Measurements from ENCODE around the gene PIEZO1. TPM values are rescaled to one million over a fixed set of nuclear protein-coding genes. Genes with fewer than 3 reads are reported as not detected.

PIEZO1 gene
- polyA plus RNA-seq, 1 experiment: 47.0 TPM

DNA sequence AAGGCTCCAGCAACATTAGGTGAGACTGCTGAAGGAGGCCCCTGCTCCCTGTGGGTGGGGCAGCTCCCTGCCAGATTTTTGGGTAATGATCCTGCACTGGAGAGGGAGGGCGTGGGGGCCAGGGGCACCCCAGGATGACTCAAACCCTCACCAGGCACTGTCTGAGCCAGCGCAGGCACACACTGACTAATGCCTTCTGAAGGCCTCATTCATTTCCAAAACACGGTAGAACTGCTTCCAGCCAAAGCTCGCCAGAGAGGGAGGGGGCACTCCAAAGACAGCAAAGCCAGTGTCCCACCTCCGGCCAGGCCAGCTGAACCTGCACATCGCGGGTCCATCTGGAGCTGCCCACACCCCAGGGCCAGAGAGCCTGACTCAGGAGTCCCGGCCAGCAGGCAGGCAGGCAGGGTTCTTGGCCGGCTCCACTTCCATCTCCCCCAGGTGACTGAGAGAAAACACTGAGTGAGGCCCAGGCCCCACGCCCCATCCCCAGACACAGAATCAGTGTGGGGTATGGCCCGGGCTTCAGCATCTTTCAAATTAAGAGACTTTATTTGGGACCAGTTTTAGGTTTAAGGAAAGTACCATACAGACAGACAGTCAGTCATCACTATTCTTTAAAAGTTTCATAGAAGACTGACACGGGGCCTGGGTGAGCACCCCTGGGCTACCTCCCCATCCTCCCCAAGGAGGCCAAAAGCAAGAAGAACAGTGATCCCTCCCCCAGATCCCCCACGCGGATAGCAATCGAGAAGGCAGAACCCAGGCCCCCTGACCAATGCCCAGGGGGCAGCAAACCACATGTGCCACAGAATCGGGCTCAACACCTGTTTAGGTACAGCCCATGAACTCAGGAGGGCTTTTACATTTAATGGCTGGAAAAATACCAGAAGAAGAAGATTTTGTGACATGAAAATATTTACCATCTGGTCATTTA lies 2.3 kb downstream of the PIEZO1 start:
- no peaks in the 10 kb centered on the region for H3K27me3 ChIP-seq (ENCODE audit: control insufficient read depth, insufficient read depth, low read length)
- ChIA-PET CTCF (interaction anchor here (0.5 to 2.6 kb wide), 5 partner anchors 9 to 410 kb away, joined by 3 to 19 read pairs (median 5); no protein-coding TSS in a partner anchor), POLR2A (interaction anchor here (0.7 to 3.6 kb wide), 2 partner anchors 9 to 46 kb away, joined by 5 to 20 read pairs; no protein-coding TSS in a partner anchor)
- no peaks in the 10 kb centered on the region; the same call in 1 of the 2 replicates for H3K9me3 ChIP-seq (ENCODE audit: control insufficient read depth, insufficient read depth, low read length)
- TF ChIP-seq, protein P1, sequence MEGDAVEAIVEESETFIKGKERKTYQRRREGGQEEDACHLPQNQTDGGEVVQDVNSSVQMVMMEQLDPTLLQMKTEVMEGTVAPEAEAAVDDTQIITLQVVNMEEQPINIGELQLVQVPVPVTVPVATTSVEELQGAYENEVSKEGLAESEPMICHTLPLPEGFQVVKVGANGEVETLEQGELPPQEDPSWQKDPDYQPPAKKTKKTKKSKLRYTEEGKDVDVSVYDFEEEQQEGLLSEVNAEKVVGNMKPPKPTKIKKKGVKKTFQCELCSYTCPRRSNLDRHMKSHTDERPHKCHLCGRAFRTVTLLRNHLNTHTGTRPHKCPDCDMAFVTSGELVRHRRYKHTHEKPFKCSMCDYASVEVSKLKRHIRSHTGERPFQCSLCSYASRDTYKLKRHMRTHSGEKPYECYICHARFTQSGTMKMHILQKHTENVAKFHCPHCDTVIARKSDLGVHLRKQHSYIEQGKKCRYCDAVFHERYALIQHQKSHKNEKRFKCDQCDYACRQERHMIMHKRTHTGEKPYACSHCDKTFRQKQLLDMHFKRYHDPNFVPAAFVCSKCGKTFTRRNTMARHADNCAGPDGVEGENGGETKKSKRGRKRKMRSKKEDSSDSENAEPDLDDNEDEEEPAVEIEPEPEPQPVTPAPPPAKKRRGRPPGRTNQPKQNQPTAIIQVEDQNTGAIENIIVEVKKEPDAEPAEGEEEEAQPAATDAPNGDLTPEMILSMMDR (IDR thresholded peaks at IDR 0.05; ENCODE audit: low read depth, low read length): no peak
- no peak for DNase-seq (ENCODE audit: low read depth, low spot score)
- H3K4me3 ChIP-seq (ENCODE audit: low read depth, low read length): peak overlapping the region; percentile 75
- H3K27ac ChIP-seq (ENCODE audit: low read depth, low read length): peak overlapping the region; percentile 52

DNA sequence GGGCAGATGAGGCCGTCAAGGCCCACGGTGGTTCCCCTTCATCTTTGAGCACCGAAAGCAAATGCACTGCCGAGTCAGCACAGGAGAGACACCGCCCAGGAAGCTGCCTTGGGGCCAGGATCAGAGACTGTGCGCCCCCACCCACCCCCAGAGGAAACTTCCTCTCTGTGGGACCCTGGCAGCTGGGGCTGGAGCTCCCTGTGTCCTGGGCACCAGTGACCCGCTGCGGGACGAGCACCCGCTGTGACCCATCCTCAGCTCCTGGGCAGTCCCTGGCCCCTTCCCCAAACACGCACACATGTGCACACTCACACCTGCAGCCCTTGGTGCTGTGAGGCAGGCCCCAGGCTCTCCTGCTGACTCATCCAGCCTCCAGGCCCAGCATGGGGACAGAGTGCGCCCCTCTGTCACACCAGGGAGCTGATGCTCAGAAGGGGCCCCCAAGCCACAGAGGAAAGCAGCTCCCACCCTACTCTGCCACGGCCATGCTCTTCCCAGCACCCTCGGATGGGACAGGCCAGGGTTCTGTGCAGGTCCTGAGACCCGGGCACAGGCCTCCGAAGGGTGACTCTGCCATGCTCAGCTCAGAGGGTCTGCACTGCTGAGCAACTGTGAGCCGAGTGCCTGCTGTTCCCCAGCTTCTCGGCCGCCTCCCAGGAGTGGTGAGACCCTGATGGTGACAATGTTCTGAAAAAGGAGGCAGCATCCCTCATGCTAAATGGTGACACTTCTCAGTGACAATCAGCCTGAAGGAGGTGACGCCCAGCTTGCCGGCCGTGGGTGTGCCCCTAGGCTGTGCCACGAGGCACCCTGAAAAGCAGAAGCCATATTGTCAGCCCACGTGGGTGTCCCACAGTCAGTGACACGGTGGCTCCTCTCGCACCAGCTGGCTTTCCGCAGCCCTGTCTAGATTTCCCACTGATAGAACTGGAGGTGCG lies 3.6 kb downstream of the PIEZO1 start:
- Histone ChIP-seq H3K4me3 (ENCODE audit: low read depth, low read length) (no peak overlapping the region), H3K27ac (ENCODE audit: low read depth, low read length) (peak overlapping the region; percentile 52), H3K9me3 (ENCODE audit: control insufficient read depth, insufficient read depth, low read length) (no peaks in the 10 kb centered on the region; the same call in 1 of the 2 replicates), H3K27me3 (ENCODE audit: control insufficient read depth, insufficient read depth, low read length) (no peaks in the 10 kb centered on the region)
- DNase-seq (ENCODE audit: low read depth, low spot score): no peak
- ChIA-PET POLR2A (interaction anchor here (3.6 kb wide), 1 partner anchor 8 kb away, joined by 20 read pairs; no protein-coding TSS in a partner anchor), CTCF (interaction anchor here (1.4 to 2.6 kb wide), 4 partner anchors 26 to 77 kb away, joined by 3 to 19 read pairs (median 7); no protein-coding TSS in a partner anchor)
- TF ChIP-seq, protein P1 (IDR thresholded peaks at IDR 0.05; ENCODE audit: low read depth, low read length): no peak

DNA sequence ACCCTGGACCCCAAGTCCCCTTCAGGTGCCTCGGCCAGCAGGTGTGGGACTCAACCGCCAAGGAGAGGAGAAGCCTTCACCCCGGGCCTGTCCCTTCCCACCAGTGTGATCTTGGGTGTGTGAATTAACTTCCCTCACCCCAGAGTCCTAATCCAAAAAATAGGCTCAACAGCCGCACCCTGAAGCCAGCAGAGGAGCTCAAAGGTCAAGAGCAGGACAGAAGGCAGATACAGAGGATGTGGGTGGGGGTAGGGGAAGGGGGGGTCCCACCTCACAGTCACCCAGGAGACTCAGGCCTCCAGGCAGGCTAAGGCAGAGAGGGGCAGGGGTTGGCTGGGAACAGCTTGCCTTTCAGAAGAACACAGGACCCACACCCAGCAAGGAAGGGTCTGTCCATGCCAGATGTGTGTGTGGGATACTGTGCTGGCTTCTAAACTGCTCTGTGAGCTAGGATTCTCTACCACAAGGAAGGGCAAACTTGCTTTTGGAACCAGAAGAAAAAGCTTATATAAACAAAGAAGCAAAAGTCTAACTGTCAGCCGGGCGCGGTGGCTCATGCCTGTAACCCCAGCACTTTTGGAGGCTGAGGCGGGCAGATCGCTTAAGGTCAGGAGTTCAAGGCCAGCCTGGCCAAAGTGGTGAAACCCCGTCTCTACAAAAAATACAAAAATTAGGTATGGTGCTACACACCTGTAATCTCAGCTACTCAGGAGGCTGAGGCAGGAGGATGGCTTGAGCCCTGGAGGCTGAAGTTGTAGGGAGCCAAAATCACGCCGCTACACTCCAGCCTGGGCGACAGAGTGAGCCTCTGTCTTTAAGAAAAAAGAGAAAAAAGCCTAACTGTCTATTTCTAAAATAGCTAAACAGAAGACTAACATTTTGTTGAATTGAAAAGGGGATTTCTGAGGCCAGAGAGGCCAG lies 4.6 kb downstream of the PIEZO1 start:
- H3K4me3 ChIP-seq (ENCODE audit: low read depth, low read length): no peak overlapping the region
- ChIA-PET POLR2A (interaction anchor here (0.6 to 3.6 kb wide), 3 partner anchors 7 to 401 kb away, joined by 3 to 20 read pairs (median 4); no protein-coding TSS in a partner anchor), CTCF (interaction anchor here (1.2 to 1.7 kb wide), 5 partner anchors 25 to 78 kb away, joined by 3 to 15 read pairs (median 6); no protein-coding TSS in a partner anchor)
- H3K27ac ChIP-seq (ENCODE audit: low read depth, low read length): no peak overlapping the region
- TF ChIP-seq, protein P1 (IDR thresholded peaks at IDR 0.05; ENCODE audit: low read depth, low read length): no peak
- H3K27me3 ChIP-seq (ENCODE audit: control insufficient read depth, insufficient read depth, low read length): no peaks in the 10 kb centered on the region
- DNase-seq (ENCODE audit: low read depth, low spot score): no peak
- no peaks in the 10 kb centered on the region; the same call in 1 of the 2 replicates for H3K9me3 ChIP-seq (ENCODE audit: control insufficient read depth, insufficient read depth, low read length)

DNA sequence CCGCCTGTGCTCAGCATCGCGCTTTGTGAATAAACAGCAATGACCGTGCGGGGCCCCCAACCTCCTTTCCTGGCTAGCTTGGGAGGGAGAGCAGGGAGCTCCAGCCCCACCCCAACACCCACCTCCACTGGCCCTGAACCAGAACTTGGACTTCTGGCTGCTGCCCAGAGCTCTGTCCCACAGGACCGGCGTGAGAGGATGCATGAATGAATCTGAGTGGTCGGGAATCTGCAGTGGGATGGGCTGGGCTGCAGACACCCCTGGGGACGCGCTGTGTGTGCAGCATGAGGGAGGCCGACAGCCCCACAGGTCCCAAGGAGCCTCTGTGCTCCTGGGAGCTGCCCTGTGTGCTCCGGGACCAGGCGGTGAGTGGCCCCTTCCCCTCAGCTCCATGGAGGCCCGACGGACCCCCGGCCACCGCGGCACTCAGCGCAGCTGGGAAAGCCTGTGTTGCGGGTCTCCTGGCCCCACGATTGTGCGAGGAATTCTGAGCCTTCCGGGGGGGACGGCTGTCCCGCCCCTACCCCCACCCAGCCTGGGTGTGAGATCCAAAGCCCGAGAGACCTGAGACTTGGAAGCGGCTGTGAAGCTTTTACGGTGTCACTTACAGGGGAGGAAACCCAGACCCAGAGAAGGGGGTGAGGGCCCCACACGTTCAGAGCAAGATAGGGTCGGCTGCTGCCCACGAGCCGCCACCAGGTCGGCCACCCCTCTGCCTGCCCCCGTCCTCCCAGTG lies 5.4 kb downstream of the PIEZO1 start:
- Histone ChIP-seq H3K27me3 (ENCODE audit: control insufficient read depth, insufficient read depth, low read length) (no peaks in the 10 kb centered on the region), H3K9me3 (ENCODE audit: control insufficient read depth, insufficient read depth, low read length) (no peaks in the 10 kb centered on the region; the same call in 1 of the 2 replicates), H3K27ac (ENCODE audit: low read depth, low read length) (no peak overlapping the region), H3K4me3 (ENCODE audit: low read depth, low read length) (no peak overlapping the region)
- POLR2A ChIA-PET: interaction anchor here (0.9 to 1.0 kb wide), 2 partner anchors 9 to 39 kb away, joined by 3 to 4 read pairs; no protein-coding TSS in a partner anchor
- no peak for DNase-seq (ENCODE audit: low read depth, low spot score)
- CTCF ChIA-PET: interaction anchor here (0.5 to 1.6 kb wide), 4 partner anchors 30 to 42 kb away, joined by 3 to 15 read pairs (median 4); no protein-coding TSS in a partner anchor
- TF ChIP-seq, protein P1 (IDR thresholded peaks at IDR 0.05; ENCODE audit: low read depth, low read length): no peak
